ENCODE data around the gene CDH13.
A peak's percentile ranks its signal among the peaks of the same experiment; 100 is the strongest.

The CDH13 gene

DNA sequence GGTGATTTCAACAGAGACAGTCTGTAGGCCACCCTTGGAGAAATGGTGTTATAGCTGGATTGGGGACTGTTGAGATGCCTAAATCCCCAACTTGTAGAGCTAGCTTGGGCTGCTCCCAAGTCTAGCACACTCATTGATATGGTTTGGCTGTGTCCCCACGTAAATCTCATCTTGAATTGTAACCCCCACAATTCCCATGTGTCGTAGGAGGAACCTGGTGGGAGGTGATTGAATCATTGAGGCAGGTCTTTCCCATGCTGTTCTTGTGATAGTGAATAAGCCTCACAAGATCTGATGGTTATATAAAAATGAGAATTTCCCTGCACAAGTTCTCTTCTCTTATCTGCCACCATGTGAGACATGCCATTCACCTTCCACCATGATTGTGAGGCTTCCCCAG, 536.0 kb downstream of the CDH13 start:
- no peak for DNase-seq (ENCODE audit: low read depth in 2 of 2)

DNA sequence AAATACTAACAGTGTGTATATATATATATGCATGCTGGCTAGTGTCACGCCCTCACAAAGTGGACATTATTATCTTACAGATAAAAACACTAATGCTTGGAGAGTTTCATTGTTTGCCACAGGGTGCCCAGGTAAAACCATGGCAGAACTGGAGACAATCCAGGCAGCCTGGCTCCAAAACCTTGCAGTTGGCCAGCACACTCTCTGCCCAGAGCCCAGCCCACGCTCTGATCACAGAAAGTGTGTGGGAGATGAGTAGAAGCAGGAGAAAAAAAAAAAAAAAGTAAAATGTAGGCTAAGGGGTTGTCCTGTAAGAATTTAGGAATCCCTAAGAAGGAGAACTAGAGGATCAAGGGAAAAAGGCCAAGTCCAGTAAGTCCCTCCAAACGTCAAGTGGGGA, 538.0 kb downstream of the CDH13 start:
- DNase-seq (ENCODE audit: low read depth in 2 of 2): no peak

DNA sequence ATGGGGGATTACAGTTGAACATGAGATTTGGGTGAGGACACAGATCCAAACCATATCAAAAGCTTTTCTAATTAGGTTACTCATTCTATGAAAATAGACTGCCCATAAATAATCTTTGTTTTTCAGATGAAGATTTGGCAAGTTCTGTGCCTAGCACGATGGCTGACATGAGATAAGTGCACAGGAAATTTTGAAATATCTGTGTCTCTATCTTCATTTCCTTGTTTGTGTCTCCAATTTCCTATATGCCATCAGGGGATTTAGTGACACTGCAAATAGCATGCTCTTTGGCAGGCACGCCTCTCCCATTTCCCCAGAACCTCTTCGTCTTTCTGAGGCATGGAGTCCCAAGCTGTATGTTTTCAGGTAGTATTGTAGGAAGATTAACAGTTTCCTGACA, 544.6 kb downstream of the CDH13 start:
- no peak for DNase-seq (ENCODE audit: low read depth in 2 of 2)

DNA sequence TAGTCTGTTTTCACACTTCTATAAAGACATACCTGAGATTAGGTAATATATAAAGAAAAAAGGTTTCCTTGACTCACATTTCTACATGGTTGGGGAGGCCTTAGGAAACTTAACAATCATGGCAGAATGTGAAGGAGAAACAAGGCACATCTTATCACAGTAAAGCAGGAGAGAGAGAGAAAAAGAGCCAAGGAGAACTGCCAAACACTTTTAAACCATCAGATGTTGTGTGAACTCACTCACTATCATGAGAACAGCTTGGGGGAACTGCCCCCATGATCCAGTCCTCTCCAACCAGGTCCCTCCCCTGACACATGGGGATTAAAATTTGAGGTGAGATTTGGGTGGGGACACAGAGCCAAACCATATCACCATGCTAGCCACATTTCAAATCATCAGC, 547.9 kb downstream of the CDH13 start:
- DNase-seq (ENCODE audit: low read depth in 2 of 2): no peak

DNA sequence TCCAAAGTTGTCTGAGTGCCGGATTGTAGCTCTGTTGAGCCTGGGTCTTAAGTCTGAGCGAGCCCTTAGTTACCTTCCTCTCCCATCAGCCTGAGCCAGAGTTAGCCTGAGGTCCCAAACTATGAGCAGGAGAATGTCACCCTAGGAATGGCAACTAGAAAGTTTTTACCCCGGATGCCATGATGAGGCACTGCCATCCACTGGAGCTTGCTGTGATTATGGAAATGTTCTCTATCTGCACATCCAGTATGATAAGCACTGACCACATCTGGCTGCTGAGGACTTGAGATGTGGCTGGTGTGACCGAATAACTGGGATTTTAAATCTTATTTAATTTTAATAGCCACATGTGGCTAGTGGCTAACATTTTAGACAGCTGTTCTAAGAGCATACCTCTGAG, 550.0 kb downstream of the CDH13 start:
- no peak for DNase-seq (ENCODE audit: low read depth in 2 of 2)

DNA sequence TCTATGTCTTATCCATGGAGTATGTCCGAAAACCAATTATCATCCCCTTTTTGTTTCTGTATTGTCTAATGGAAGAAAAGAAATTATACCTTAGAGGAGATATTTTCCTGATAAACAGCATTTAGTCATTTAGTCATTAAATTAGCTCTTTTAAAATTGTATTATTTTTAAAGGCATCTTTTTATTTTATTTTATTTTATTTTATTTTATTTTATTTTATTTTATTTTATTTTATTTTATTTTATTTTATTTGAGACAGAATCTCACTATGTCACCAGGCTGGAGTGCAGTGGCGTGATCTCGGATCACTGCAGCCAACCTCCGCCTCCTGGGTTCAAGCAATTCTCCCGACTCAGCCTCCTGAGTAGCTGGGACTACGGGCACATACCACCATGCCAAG, 559.1 kb downstream of the CDH13 start:
- no peak for DNase-seq (ENCODE audit: low read depth in 2 of 2)

DNA sequence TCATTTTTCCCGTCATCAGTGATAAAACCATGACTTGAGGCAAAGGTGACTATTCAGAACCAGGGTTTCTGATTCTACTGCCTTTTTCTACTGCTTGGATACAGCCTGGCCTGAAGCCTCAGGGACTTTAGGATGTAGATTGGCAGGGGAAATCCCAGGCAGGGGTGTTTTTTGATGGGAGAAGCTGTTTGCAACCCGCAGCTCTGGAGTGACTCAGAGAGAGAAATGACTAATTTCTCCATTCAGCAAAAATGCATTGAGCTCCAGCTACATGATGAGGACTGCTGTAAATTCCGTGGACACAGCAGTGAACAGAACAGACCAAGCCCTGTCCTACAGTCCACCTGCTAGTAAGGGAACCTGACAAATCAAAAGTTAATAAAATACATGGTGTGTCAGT, 560.6 kb downstream of the CDH13 start:
- no peak for DNase-seq (ENCODE audit: low read depth in 2 of 2)

DNA sequence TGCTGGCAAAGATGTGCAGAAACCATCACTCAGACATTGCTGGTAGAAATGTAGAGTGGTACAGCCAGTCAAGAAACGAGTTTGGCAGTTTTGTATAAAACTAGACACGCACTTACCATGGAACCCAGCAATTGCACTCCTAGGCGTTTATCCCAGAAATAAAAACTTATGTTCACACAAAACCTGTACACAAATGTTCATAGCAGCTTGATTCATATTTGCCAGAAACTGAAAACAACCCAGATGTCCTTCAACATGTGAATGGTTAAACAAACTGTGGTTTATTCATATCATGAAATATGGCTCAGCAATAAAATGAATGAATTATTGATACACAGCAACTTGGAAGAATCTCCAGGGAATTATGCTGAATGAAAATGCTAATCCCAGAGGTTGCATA, 570.0 kb downstream of the CDH13 start:
- DNase-seq (ENCODE audit: low read depth in 2 of 2): no peak

DNA sequence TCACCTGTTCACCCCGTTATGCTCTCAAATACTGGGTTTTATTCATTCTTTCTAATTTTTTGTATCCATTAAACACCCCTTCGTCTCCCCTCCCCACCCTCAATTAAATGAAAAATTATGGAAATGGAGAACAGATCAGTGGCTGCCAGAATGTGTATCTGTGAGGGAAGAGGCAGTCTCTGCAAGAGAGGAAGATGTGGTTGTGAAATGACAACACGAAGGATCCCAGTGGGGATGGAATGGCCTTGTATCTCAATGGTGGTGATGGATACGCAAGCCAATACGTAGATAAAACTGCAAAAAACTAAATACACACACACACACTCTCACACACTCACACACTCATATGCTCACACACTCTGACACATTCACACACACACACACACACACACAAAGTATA, 570.7 kb downstream of the CDH13 start:
- no peak for DNase-seq (ENCODE audit: low read depth in 2 of 2)

DNA sequence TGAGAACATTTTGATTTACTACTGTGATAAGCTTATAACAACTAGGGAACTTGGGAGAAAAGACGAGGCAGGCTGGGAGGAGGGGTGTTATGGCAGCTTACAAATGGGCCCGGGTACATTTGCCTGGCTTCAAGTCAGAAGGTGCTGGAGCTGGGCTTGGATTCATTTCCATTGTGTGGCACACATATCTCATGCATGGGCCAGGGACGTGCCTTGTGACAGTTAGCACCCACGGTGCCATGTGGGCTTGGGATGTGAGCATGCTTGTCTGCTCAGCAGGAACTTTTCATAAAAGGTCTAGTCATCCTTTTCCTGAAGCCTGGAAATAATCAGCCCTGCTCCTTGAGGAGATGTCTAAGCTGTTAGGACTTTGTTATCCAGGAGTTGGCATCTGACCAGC, 572.2 kb downstream of the CDH13 start:
- no peak for DNase-seq (ENCODE audit: low read depth in 2 of 2)

DNA sequence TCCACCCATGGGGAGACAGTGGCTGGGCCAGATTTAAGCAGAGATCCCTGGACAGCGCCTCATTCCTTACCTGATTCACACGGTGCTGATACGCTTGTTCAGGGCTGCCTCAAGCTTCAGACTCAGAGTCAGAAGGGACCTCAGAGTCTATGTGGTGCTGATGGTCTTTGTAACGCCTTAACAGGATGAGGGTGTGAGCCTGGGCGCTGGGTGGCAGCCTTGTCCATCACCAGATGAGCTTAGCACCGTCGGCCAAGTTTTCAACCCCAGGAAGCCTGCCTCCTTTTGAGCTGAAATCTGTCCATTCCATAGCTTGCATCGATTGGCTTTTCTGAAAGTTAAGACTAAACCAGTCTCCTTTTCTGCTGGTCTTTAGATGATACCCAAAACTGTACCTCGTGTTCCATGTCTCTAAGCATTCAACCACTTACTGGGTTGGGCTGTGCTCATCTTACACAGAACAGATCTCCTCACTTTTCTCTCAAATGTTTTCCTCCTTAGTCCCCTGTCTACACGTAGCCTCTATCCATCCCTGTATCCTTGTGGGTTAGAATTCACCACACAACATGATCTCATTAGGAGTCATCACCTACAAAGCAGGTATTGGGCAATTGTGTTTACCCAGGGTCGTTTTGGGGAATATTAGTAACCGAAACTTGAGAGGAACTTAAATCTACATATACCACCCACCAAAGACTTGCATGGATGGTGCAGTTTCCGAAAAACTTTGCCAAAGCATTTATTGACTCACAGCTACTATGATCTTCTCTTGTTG, 573.4 kb downstream of the CDH13 start:
- DNase-seq (ENCODE audit: low read depth in 2 of 2): no peak

DNA sequence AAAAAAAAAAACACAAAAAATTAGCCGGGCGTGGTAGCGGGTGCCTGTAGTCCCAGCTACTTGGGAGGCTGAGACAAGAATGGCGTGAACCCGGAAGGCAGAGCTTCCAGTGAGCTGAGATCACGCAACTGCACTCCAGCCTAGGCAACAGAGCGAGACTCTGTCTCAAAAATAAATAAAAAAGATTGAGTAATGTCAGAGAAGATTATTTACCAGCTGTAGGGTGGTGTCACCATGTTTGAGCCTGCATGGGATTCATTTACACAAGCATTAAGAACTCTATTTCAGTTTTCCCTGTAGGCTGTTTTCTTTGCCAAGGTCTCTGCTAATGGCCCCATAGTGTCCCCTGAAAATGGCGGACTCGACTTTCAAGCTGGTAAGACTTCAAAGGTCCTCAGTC, 575.0 kb downstream of the CDH13 start:
- no peak for DNase-seq (ENCODE audit: low read depth in 2 of 2)

DNA sequence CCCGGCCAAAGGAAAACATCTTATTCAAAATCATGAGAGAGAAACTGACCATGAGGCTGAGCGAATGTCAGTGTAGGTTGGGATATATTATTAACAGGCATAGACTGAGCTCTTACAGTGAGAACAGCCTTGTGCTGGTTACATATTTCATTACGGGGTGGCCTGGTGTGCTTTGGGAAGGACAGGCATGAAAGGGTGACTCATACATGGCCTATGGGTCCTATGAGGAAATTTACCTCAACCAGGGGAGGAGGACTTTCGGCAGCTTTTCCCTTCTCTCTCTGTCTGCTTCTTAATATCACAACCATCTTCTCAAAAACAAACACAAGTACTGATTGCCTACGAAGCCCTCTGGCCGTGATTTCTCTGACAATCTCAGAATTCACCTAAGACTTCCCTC, 579.1 kb downstream of the CDH13 start:
- DNase-seq (ENCODE audit: low read depth in 2 of 2): no peak

DNA sequence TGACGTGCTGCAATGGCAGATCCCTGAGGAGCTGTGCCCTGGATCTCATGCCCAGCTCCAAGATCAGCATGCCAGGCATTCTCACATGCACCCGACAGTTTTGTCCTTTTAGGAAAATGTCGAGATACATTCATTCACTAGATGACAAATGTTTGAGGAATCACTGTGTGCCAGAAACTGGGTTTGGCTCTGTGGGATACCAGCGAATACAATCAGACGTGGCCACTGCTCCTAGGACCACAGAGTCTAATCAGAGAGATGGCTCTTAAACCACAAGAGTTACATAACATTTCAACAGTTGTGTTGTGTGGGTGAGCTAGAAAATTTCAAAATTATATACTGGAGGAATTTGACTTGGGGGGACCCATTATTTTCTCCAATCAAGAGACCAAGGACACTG, 579.7 kb downstream of the CDH13 start:
- DNase-seq (ENCODE audit: low read depth in 2 of 2): no peak

DNA sequence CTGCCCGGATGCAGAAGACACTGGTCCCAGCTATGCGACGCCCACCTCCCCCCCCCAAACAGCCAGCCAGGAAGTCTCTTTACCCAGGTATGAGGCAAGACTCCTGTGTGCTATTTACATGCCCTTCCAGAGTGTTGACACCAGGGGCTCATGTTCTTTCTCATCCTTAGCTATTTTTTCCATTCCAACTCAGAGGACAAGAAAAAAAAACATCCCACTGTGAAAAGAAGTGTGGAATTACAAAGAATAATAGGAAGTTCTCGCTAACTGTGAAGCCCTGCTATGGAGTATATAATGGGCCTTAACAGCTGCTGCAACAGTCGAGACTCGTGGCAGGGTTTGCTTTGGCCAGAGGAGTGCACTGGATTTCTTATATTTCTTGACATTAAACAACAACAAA, 584.9 kb downstream of the CDH13 start:
- no peak for DNase-seq (ENCODE audit: low read depth in 2 of 2)

DNA sequence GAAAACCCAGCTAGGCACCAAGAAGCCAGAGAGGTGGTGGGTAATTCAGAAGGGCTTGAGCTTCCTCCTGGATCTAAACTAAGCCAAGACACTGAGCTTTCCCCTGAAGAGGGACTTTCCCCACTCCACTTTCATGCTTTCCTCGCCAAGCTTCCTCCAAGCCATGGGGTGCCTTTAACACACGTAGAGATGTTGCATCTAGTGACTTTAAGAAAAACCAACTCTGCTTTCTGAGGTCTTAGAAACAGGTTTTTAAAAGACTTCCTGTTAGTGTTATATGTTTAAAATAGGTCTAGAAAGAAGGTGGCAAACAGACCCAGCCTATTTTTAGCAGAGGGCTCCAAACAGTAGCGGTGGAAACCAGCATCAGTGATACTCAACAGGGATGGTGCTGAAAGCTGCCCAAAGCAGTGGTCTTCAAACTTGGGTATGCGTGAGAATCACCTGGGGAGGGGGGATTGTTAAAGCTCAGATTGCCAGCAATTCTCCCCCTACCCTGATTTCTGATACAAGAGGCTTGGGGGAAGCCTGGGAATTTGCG, 585.6 kb downstream of the CDH13 start:
- no peak for DNase-seq (ENCODE audit: low read depth in 2 of 2)

DNA sequence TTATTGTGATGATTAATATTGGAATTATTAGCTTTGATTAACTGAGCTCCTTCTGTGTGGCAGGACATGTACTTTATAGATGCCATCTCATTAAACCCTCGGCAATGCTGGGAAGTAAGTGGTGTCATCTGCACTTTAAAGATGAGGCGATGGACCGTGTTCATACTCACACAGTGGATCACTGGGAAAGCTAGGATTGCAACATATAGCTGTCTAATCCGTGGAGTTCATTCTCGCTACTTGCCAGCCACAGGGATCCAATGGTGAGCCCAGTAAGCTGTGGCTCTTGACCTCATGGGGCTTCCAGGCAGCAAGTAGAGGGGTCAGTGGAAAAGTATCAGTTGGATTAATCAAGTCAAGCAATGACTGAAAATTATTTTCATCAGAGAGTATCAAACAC, 587.9 kb downstream of the CDH13 start:
- no peak for DNase-seq (ENCODE audit: low read depth in 2 of 2)

DNA sequence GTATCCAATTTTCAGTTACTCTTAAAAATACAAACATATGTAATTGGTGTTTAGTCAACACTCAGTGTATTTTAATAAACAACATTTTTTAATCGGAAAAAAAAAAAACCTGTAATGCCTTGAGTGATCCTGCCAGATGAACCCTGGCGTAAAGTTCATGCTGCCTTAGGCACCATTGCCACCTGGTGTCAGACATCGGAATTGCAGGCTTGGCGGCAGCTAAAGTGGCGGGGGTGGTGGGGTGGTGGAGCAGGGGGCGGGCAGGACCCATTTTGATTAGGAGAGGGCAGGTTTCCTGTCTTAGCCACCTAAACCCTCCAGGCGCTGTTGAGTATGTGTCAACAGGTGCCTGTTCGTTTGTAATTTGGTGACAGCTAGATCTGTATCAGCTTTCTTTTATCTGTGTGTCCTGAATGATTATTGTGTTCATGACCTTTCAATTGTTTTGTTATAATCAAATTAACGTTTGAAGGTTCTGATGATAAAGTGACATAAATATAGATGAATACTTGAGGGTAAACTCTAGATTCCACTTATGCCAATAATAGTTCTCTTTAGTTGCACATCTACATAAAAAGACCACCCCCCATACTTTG, 588.7 kb downstream of the CDH13 start:
- peak; percentile 11 to 33 for DNase-seq (ENCODE audit: low read depth in 2 of 2)

DNA sequence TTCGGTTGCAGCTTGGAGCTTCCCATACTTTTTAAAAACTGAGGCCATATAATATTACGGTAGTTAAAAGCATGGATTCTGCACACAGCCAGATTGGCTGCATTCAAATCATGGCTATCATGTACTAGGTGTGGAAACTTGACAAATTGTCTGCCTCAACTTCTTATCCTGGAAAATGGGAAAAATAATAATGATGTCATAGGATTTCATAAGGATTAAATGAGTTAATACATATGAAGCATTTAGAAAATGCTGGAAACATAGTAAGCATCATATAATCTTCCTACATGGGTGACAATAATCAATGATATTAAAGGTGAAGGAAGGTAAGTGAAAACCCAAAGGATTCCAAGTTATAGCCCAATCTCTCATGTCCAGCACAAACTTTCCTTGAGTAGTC, 592.5 kb downstream of the CDH13 start:
- DNase-seq (ENCODE audit: low read depth in 2 of 2): no peak

DNA sequence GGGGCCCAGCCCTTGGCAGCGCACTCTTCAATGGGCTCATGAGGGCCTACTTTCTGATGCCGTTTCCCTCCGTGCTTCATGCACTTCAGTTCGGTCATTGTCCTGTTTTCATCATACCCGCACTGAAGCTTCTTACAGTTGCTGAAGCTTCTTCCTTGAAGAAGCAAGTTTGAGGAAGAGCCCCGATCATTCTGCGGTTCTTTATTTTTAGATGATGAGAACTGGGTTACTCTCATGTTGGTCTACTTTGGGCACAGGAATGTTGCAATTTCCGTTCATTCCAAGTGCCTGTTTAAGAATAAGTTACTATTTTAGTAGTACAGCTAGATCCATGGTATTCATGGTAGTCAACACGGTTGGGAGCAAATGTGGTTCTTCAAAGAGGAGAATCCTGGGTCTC, 593.3 kb downstream of the CDH13 start:
- no peak for DNase-seq (ENCODE audit: low read depth in 2 of 2)

DNA sequence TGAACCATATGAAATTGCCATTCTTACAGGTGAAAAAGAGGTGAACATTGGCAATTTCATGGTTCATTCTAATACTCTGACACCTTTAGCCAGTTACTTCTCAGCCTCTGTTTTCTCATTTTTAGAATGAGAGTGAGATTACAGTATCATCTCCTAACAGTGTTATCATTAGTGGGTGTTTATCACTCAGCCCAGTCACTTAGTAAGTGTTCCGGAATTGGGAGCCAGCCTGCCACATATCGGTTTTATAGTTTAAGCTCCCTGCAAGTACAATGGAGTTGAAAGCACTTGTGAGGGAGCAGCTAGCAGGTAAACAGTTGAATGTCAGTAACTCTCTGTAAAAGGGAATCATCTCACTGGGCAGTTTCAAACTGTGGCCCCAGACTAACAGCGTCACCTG, 597.9 kb downstream of the CDH13 start:
- no peak for DNase-seq (ENCODE audit: low read depth in 2 of 2)

DNA sequence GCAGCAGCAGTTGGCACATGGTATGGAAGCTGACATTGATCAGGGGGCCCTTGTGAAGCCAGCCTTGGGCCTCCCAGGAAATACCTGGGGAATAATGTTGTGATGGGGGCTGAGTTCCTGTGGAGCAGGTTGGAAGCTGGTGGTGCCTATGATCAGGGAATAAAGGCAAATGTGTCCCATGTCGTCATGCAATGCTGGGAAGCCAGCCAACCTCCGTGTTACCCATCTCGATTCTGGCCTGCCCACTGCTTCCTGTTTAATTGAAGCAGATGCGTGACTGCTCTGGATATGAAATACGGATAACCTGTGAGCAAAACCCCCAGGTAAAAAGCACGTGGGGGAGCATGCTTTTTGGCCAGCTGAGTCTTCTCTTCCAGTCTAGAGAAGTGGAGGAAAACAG, 600.6 kb downstream of the CDH13 start:
- no peak for DNase-seq (ENCODE audit: low read depth in 2 of 2)

DNA sequence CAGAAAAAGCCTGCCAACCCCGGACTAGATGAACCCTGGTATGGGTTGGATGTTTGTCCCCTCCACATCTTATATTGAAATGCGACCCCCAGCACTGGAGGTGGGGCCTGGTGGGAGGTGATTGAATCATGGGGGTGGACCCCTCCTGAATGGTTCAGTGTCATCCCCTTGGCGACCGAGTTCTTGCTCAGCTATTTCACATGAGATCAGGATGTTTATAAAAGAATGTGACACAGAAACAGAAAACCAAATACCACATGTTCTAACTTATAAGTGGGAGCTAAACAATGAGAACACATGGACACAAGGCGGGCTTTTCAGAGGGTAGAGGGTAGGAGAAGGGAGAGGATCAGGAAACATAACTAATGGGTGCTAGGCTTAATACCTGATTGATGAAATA, 605.0 kb downstream of the CDH13 start:
- DNase-seq (ENCODE audit: low read depth in 2 of 2): no peak

DNA sequence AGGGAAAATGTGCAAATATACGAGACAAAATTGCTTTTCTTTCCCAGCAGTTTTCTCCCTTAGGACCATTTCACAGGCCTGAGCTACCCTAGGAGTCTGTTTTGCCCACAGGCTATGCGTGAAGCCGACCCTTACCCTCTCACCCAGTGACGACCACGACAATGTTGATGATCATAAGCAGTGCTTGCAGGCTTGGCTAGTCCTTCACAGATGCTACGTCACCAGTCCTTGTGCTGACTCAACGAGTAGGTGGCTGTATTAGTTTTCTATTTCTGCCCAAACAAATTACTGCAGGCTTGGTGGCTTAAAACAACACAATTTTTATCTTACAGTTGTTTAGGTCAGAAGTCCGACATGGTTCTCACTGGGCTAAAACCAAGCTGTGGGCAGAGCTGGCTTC, 606.4 kb downstream of the CDH13 start:
- no peak for DNase-seq (ENCODE audit: low read depth in 2 of 2)
